Inferior parietal cortex (tissue), 1 donor: ENCODE results near the gene CCZ1B.
"Not testable (repeated sequence)": the region's sequence is repeated elsewhere in the genome, so short reads cannot be mapped to it uniquely, and the experiment has no call there.

Source experiments
- DNase-seq: peaks from one replicate; pipeline ENCODE4 v3.0.0-alpha.2; 2016; ENCODE audit errors: extremely low spot score

CCZ1B gene

GRCh38 chr7:6749335-6749734 is 76.7 kb downstream of the CCZ1B start:
- not testable (repeated sequence) for DNase-seq
